HG03066 (cell line): ENCODE data around the gene ZBTB20.

Source experiments
- ATAC-seq: cut with Tn5 transposase; IDR thresholded peaks from one replicate; pipeline ENCODE4 v1.9.1; 2021; ENCODE audit warnings: low read depth; ENCODE audit not compliant: unreplicated experiment

Gene ZBTB20

GRCh38 chr3:114879059-114880031 lies 267.7 kb downstream of the ZBTB20 start:
- peak; percentile 70 for ATAC-seq

- ATAC-seq, result no peak
Measured at GRCh38 chr3:114878114-114878839, 268.8 kb downstream of the ZBTB20 start.

GRCh38 chr3:114877378-114878113 lies 269.5 kb downstream of the ZBTB20 start:
- ATAC-seq, result no peak

- no peak for ATAC-seq
Measured at GRCh38 chr3:114874522-114874971, 272.5 kb downstream of the ZBTB20 start.

GRCh38 chr3:114873591-114873990 lies 273.5 kb downstream of the ZBTB20 start:
- ATAC-seq, result no peak

- no peak for ATAC-seq
Measured at GRCh38 chr3:114872588-114872987, 274.5 kb downstream of the ZBTB20 start.

- ATAC-seq, result no peak
Measured at GRCh38 chr3:114872050-114872449, 275.0 kb downstream of the ZBTB20 start.

- ATAC-seq, result no peak
Measured at GRCh38 chr3:114867835-114868503, 279.1 kb downstream of the ZBTB20 start.

- no peak for ATAC-seq
Measured at GRCh38 chr3:114867359-114867758, 279.7 kb downstream of the ZBTB20 start.

GRCh38 chr3:114866430-114866829 lies 280.7 kb downstream of the ZBTB20 start:
- ATAC-seq, result no peak

GRCh38 chr3:114864970-114865369 lies 282.1 kb downstream of the ZBTB20 start:
- ATAC-seq, result no peak

GRCh38 chr3:114863848-114864247 lies 283.2 kb downstream of the ZBTB20 start:
- no peak for ATAC-seq

GRCh38 chr3:114861666-114862065 lies 285.4 kb downstream of the ZBTB20 start:
- no peak for ATAC-seq

GRCh38 chr3:114860531-114860930 lies 286.6 kb downstream of the ZBTB20 start:
- no peak for ATAC-seq

GRCh38 chr3:114858329-114858728 lies 288.8 kb downstream of the ZBTB20 start:
- no peak for ATAC-seq

- no peak for ATAC-seq
Measured at GRCh38 chr3:114857299-114857701, 289.8 kb downstream of the ZBTB20 start.

GRCh38 chr3:114856835-114857234 lies 290.3 kb downstream of the ZBTB20 start:
- ATAC-seq, result no peak

- no peak for ATAC-seq
Measured at GRCh38 chr3:114855839-114856238, 291.2 kb downstream of the ZBTB20 start.

GRCh38 chr3:114852966-114853365 lies 294.1 kb downstream of the ZBTB20 start:
- no peak for ATAC-seq

- ATAC-seq, result no peak
Measured at GRCh38 chr3:114850898-114851297, 296.2 kb downstream of the ZBTB20 start.
